ENCODE data around the gene SRSF2.

GRCh38 chr17:76735006-76735405 lies 2.1 kb downstream of the SRSF2 start:
- TF ChIP-seq CTCF (IDR thresholded peaks at IDR 0.05) (no peak), POLR2A (IDR thresholded peaks at IDR 0.05) (no peak)

All from stomach (tissue), 4 donors.